HG03521 (cell line): Measurements from ENCODE around the gene HCRTR1.
A peak's percentile ranks its signal among the peaks of the same experiment; 100 is the strongest.

Experiments
- ATAC-seq: cut with Tn5 transposase; IDR thresholded peaks from one replicate; pipeline ENCODE4 v1.9.1; 2021; ENCODE audit warnings: mild to moderate bottlenecking, moderate library complexity; ENCODE audit not compliant: unreplicated experiment

The HCRTR1 gene

DNA sequence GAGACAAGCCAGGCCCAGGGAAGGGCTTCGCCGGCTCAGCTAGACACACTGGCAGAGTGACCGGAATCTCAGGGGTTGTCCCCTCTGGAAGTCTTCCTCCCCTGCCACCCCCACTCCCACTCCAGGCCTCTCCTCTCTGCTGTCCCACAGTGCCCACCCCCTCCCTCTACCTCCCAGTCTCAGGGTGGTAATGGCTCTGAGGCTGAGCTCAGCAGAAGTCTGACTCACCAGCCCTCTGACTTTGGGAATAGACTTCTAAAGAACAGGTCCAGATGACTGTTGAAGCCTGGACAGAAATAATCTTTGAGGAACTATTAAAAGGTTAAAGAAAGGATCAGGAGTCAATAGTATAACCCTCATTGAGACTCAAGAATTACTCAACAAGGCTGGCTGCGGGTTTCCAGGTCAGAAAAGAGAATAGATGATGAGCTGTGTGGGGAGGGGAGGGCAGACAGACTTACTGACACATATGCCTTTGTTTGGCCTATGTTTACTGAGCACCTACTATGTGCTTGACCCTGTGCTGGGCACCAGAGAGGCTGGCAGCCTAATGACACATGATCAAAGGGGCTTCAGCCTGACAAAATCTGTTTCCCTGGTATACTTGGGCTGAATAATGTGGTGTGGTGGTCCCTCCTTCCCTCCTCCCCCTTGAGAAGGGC lies 8.2 kb downstream of the HCRTR1 start:
- ATAC-seq = no peak

DNA sequence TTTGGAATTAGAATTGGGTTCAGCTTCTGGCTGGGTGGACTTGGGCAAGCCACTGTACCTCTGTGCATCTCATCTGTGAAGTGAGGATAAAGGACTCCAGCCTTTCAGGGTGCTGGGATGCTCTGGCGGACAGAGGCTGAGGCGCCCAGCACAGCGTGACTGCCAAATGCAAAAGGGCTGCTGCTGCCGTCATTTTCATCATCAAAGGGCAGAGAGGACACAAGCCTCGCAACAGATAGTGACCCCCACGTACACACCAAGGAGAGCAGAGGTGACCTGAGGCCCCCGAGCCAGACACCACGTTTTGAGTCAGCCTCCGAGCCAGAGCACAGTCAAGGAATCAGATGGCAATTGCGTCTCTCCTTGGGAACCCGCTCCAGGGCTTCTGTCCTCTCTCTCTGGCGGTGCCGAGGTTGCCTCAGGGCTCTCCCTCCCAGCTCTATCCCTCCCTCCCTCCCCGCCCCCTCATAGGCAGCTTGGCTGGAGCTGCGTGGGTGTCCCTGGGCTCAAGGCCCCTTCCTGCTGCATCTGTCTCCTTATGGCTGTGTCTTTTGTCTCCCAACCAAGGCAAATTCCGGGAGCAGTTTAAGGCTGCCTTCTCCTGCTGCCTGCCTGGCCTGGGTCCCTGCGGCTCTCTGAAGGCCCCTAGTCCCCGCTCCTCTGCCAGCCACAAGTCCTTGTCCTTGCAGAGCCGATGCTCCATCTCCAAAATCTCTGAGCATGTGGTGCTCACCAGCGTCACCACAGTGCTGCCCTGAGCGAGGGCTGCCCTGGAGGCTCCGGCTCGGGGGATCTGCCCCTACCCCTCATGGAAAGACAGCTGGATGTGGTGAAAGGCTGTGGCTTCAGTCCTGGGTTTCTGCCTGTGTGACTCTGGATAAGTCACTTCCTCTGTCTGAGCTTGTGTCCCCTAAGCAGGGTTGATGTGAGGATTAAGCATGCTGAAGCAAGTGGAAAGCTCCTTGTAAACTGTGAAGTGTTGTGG lies 9.0 kb downstream of the HCRTR1 start:
- no peak for ATAC-seq

GRCh38 chr1:31627301-31627929 lies 9.9 kb downstream of the HCRTR1 start:
- no peak for ATAC-seq

DNA sequence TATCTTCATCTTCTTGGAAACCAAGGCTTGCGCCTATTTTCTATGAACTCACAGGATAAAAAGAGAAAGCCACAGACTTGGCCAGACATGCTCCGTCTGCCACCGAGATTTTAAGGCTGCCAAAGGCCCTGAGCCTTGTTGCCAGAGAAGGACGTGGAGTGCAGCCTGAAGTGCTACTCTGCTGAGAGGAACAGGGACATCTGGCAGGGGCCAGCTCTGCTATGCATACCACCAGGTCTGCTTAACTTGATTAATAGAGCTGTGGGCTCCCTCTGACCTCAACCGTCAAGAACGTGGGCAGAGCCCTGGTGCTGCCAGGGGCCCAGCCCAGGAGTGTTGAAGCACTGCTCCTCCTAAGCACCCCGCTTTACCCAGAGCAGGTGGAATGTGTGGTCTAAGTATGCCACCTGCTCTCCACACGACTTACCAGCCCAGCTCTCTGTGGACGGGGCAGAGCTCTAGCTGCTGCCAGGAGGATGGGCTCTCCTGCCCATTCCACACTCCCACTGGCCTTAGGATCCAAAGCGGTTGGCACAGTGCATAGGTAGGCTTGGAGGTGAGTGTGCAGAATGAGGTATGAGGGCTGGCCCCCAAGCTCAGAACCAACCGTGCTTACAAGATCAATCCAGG lies 10.6 kb downstream of the HCRTR1 start:
- ATAC-seq = no peak

- no peak for ATAC-seq
These were observed 11.6 kb downstream of the HCRTR1 start for GRCh38 chr1:31628931-31629556.

DNA sequence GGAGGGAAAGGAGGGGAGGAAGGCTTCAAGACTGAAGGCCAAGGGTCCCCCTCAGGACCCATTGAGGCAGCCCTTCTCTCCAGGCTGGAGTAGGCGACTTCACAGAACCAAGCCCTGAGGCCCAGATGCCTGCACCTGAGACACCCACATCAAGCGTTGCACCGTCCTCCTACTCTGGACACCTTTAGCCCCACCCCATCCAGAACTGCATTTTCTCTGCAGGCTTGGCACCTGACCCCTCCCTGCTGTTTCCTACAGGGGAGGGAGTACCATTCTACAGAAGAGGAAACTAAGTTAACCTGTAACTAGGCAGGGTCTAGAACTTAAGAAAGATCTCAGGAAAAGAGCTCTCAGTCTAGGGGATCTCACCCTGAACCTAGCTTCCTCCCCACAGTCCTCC lies 15.2 kb downstream of the HCRTR1 start:
- no peak for ATAC-seq

DNA sequence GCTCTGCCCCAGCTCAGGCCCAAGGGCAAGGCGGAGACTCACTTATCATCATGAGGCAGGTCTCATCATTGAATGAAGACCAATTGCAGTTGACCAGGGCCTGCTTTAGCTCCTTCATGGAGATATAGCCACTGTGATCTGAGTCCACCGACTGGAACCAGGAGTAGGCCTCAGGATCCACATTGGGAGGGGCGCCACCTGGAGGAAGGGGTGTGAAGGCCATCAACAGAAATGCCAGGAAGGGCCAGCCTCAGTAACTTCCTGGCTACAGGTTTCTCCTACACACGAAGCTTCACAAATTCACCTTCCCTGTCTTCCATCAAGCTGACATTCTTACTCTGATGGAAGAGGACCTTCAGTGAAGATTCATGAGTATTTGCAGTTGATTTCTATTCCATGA lies 15.6 kb downstream of the HCRTR1 start:
- ATAC-seq = no peak

DNA sequence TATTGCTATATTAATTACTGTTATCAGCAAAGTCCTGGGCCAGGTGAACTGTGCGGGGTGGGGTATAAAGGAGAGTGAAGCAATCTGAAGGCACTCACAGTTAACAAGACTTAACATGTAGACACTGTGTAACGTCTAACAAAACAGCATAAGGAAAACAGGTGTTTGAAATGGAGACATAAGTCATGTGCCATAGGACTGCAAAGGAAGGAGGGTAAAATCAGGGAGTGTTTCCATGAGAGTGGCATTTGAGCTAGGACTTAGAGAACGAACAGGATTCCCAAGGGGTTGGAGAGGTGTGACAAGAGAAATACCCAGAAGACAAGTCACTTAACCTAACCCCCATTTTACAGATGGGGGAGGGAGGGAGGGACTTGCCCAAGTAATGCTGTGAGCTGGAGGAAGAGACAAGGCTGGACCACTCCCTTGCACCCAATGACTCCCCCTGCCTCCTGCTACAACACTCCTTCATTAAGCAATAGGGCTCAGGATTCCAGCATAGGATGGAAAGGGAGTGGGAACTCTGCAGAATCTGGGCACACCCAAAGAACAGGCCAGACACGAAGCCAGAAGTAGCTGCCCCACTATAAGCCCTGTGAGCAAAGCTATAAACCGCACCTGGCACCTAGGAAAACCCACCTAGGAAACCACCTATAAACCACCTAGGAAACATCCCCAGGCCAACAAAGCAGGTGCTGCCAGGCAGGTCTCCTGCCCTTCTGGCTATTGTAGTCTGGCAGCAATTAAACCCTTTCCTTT lies 20.6 kb downstream of the HCRTR1 start:
- no peak for ATAC-seq

DNA sequence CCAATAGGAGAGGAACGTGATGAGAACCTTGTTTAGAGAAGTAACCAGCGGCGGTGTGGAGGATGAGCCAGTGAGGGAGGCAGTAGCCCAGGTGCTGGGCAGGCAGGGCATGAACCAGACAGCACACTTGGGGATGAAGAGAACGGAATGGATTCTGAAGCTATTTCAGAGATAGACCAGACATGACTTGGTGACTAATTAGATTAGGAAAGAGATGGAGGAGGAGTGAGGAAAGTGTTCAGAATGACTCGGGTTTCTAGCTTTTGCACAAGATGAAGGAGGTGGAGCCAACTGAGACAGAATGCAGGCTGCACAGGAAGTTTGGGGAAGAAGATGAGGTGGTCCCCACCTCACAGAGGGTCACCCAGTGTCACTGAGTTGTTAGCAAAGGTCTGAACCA lies 22.1 kb downstream of the HCRTR1 start:
- ATAC-seq = no peak

- ATAC-seq = no peak
These were observed 22.7 kb downstream of the HCRTR1 start for GRCh38 chr1:31640179-31640578.

DNA sequence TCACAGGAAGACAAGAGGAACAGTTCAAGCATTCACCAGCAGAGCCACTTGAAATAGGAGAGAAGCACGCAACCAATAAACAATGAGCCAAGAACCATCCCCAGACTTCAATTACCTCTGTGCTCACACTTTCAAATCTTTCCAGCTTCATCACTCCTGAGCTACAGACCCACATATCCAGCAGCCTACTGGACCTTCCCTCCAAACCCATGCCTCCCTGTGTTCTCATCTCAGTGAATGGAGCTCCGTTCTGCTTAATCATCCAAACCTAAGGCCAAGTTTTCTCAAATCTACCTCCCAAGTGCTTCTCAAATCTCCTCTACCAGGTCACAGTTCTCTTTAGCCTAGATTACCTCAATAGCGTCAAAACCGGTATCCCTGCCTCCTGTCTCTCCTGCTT lies 23.5 kb downstream of the HCRTR1 start:
- ATAC-seq = no peak

DNA sequence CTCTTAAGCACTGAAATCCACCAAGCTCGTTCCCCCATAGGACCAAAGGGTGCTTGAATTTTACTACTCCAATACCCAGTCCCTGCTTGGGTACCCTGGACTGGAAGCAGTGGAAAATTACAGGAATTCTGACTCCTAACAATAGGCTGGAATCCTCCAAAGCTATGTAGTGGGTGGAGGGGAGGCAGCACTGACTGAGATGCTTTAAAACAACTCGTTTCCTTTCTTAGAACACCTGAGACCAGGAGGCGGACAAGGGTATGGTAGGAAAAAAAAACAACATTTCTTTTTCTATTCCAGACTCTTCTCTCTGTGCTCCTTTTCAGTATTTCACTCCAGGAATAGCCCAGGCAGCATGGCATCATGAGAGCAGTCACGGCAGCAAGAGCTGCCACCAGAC lies 24.9 kb downstream of the HCRTR1 start:
- no peak for ATAC-seq

DNA sequence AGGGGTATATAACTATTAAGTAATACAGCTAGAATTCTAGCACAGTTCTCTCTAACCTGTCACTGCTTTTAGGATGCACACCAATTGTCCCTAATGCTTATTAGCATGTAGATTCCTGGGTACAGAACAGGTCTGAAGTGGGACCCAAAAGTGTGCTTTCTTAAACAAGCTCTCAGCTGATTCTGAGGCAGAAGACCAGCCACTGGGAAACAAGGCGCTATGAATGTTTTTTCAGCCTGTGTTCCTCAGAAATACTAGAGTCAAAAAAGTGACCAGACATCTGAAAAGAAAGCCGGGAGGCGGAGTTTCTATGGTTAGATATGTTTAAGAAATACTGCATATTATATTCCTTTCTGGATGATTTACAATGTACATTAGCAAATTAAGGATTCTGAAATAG lies 25.4 kb downstream of the HCRTR1 start:
- ATAC-seq = no peak

DNA sequence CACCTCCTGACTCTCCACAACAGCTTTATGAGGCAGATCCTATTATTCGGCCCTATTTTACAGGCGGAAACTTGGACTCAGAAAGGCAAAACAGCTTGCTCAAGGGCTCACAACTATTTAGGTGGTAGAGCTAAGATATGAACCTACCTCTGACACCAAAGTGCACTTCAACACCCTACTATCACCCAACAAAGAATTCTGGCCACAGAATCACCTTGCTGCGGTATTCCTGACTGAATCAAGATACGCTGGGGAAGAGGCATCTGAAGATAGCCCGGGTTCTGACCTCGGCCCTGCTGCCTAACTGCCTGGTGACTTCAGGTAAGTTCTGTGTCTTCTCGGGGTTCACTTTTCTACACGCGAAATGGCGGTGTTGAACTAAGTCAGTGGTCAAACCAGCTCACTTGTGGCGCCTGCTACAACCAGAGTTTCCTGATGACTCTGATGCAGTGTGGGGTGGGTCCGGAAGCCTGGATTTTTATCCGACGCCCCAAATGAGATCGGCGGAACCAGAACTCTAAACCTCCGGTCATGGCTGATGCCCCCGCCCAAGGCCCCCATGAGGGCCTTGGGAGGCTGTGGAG lies 26.6 kb downstream of the HCRTR1 start:
- ATAC-seq = no peak

DNA sequence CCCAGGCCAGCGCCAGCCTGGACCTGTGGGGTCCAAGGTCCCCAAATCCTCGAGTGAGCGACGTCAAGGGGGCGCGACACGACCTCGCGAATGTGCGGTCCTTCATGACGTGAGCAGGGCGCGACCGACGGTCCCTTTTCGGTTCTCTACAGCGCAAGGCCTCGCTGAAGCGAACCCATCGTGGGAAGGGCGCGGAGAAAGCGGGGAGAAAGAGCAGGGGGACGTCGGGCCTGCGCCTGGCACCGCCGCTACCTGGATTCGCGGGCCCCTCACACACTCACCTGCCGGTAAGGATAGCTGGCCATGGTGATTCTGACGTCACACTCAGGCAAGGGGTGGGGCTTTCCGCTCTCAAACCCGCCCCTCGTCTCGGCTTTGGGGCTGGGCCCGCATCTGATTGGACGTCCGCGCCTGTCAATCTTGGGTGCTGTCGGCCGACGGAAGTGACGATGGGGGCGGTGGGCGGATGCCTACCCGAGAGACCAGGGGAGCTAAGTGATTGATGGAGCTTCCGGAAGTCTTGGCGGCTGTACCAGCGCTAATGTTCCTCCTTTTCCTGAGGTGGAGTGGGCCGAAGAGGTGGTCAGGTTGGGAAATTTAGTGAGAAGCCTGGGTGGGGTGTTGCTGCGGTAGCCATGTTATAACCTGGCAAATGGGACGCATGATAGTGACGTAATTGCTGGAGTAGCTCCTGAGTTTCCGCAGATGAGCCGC lies 27.2 kb downstream of the HCRTR1 start, which contains the start of gene PEF1:
Gene PEF1, minus strand, starts transcription at position 317 of the 714 bp plus-strand sequence. Its CDS starts 12 bp downstream, at position 305.
- peak; percentile 91 for ATAC-seq

GRCh38 chr1:31645274-31645568 lies 27.7 kb downstream of the HCRTR1 start:
- ATAC-seq = no peak

GRCh38 chr1:31646259-31646960 lies 28.9 kb downstream of the HCRTR1 start:
- ATAC-seq = no peak

DNA sequence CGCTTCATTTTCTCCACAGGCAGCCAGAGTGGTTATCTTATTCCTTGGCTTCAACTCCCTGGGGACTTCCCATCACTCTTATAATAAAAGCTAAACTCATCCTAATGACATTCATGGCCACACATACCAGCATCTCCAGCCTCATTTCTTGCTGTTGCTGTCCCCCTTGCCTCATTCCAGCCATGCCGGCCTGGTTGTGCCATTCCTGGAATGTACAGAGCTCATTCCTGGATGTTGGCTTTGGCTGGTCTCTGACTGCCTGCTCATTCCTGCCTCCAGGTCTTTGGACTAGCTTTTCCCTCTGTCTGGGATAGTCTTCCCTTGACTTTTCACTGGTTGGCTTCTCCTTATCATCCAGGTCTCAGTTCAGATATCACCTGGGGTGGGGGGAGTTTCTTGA lies 29.6 kb downstream of the HCRTR1 start:
- ATAC-seq = no peak

GRCh38 chr1:31648190-31648589 lies 30.7 kb downstream of the HCRTR1 start:
- no peak for ATAC-seq
